Left cardiac atrium (tissue), 4 donors: ENCODE data around the gene SFMBT2. TPM values are rescaled to one million over a fixed set of nuclear protein-coding genes. Genes with fewer than 3 reads are reported as not detected.
A peak's percentile ranks its signal among the peaks of the same experiment; 100 is the strongest.

Experiments used
- ATAC-seq, 2 donors: fragments of 200-7000 bp; cut with Tn5 transposase; one replicate each; pipeline ENCODE4 v1.9.1; 2020; ENCODE audit warnings: mild to moderate bottlenecking in 2 of 2, moderate library complexity in 2 of 2
- DNase-seq: peaks from one replicate; pipeline ENCODE4 v3.0.0-alpha.2; 2020
- intact Hi-C, 2 donors: fragments of 100-400 bp; cut with DNase I; formaldehyde crosslinking; loops; one replicate each; pipeline versions ENCODE4 v1.14.1 to v1.15.1; 2022 to 2023
- total RNA-seq, 2 donors: library from RNA; stranded (reverse); fragmentation: NEBNext Ultra II Directional; extraction: Animal tissue kit (Norgen Biotek cat#: 25700); gene quantifications; one replicate each; pipeline ENCODE4 v1.2.1, GENCODE V29; 2021
- donor health status: DM: no; HTN: yes; CAD: no.
- donor health status: DM: no; HTN: yes; CAD: no; lungs with severe emphysema.
- donor health status: DM: yes; HTN: yes; CAD: no.
- donor health status: Dilated cardiomyopathy.

The SFMBT2 gene
- total RNA-seq, 2 donors from 2014 or later: 9.9 to 11.4 TPM

- ATAC-seq (no peak), DNase-seq (no peak)
- intact Hi-C loops: no loop called here
Measured at GRCh38 chr10:7428673-7429350, 18.0 kb upstream of the SFMBT2 start.

DNA sequence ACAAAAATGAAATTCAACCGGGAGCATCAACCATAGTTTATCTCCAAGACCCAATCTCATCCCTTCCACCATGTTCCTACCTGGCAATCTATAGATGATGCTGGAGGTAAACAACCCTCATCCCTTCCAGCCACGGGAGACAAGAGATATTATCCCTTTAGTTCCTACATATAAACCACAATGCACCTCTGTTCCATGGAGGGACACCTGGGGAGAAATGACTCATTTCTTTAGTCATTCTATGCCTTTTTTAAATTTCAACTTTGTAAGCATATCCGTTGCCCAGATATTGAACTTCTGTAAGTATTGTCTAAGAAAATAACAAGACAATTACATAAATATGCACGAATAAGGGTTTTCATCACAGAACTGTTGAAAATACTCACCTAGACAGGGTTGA, 15.5 kb upstream of the SFMBT2 start:
- ATAC-seq (no peak), DNase-seq (no peak)
- intact Hi-C loops: no loop called here

DNA sequence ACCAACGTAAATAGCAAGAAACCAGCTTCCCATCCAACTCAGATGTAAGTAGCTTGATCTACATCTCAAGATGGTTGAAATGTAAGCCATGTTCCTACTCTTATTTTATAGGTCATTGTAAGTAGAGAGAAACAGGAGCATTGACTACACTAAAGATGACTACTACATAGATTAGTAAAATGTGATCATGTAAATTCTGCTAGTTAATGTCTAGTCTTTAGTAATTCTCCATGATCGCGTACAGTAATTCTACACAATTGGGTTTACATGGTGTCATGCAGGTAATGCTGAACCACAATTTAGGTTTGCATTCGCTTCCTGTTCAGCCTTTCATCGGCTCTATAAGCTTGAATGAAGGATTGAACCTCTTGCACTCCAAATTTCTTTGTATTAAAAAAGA, 14.9 kb upstream of the SFMBT2 start:
- intact Hi-C loops: no loop called here

GRCh38 chr10:7424919-7425318, 14.1 kb upstream of the SFMBT2 start:
- intact Hi-C loops: no loop called here
- ATAC-seq: no peak
- no peak for DNase-seq

More for the DNA sequence above, 14.9 kb upstream of the SFMBT2 start:
- no peak for ATAC-seq
- no peak for DNase-seq

- ATAC-seq (no peak), DNase-seq (no peak)
- intact Hi-C loops: no loop called here
Measured at GRCh38 chr10:7424315-7424714, 13.5 kb upstream of the SFMBT2 start.

DNA sequence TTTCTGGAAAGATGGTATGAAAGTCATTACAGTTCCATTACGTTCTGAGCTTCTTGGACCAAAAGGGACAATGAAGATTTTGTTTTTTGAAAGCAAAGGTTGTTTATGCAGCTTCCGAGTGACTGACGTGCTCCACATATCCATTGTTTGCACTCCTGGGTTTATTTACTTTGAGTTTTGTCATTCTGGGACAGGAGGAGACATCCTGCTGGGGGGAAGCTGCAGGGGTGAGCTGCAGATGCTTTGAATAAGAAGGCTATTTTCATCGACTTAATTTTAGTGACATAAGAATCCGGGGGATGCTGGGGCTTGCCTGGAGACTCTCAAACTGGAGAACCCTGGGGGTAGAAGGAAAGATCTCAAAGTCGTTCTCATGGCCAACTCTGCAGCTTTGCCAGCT, 12.7 kb upstream of the SFMBT2 start:
- ATAC-seq (no peak), DNase-seq (no peak)
- intact Hi-C loops: no loop called here

DNA sequence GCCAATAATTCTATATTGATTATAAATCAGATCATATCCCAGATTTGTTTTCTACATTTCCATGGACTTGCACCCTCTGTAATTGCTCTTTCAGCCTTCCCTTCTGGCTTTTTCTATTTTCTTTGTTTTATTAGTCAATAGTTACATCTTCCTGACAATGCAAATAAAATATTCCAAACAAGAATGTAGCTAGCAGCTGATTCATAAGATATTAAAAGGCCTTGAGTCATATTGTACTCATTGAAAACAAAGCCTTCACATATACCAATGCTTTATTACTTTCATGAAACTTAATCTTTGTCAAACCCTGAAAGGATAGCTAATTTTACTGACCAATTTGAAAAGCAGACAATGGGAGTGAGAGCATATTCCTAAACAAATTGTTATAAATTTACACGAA, 10.7 kb upstream of the SFMBT2 start:
- DNase-seq (no peak), ATAC-seq (no peak)
- intact Hi-C loops: no loop called here

- ATAC-seq (no peak), DNase-seq (no peak)
- intact Hi-C loops: loop anchor here (5.0 to 10.0 kb wide), 4 partner anchors 298 to 745 kb away; no protein-coding TSS in a partner anchor
Measured at GRCh38 chr10:7419998-7420397, 9.2 kb upstream of the SFMBT2 start.

DNA sequence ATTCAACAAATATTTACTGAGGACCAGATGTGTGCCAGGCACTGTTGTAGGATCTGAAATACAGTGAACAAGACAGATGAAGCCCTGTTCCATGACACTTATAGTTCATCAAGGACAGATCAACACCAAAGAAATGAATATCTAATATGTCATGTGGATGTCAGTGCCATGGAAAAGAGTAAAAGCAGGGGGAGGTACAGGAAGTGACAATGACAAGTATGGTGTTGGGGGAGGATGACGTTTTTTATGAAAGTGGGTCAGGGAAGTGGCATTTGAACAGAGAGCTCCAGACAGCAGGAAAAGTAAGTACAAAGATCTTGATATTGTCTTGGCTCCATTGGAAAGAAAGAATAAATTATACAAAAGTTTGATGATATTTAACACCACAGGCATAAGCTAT, 7.0 kb upstream of the SFMBT2 start:
- intact Hi-C loops: loop anchor here (5.0 to 10.0 kb wide), 4 partner anchors 296 to 743 kb away; no protein-coding TSS in a partner anchor
- DNase-seq (no peak), ATAC-seq (no peak)

- ATAC-seq (no peak), DNase-seq (no peak)
- intact Hi-C loops: loop anchor here (5.0 to 10.0 kb wide), 4 partner anchors 295 to 742 kb away; no protein-coding TSS in a partner anchor
Measured at GRCh38 chr10:7417103-7417623, 6.3 kb upstream of the SFMBT2 start.

GRCh38 chr10:7414766-7415165, 3.9 kb upstream of the SFMBT2 start:
- intact Hi-C loops: loop anchor here (5.0 to 10.0 kb wide), 5 partner anchors 207 to 740 kb away; no protein-coding TSS in a partner anchor
- no peak for DNase-seq
- no peak for ATAC-seq

DNA sequence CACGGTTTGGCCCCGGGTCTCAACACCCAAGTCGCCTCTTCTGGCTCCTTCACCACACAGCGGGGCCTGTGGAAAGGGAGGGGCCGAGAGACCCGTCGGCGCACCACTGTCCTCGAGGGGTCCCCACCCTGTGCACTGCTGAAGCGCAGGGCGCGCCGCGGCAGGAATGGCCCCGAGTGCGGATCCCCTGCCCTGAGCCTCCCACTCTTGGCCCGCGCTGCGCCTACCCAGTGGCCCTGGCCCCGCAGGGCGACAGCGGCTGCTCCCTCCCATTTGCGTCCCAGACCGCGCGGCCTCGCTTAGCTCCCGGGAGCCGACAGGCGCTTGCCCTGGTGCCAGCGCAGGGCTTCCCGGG, 2.1 kb upstream of the SFMBT2 start:
- no peak for DNase-seq
- intact Hi-C loops: loop anchor here in 1 of 2 donors (5.0 to 10.0 kb wide), 3 partner anchors 206 to 738 kb away; no protein-coding TSS in a partner anchor
- no peak for ATAC-seq

DNA sequence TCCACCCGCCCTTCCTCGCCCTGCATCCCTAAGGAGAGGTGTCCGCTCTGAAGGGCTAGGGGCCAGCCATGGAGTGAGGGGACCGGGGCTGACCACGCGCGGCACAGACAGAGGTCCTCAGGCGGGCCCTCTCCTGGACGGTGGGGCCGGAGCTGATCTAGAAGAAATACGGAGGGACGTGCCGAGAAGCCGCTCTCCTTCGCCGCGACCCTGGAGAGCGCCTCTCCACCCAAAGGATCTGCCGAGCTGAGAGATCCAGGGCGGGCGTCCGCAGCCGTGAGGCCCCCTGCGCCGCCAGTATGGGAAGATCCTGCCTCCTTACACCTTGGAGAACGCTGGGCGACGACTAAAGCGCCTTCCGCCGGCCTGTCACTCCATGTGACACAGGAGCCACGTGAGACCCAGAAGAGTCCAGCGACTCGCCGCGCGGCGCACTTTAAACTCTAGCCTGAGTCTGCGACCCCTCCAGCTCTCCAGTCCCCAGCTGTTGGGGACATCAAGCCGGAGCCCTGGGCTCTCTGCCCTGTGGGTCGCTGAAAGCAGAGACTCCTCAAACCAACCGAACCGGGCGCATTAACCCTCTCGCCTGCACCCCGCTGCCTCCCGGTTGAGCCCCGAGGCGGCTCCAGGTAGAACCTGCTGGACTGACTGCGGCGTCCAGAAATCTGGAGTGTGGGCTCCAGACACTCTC, 1.5 kb upstream of the SFMBT2 start:
- peak; percentile 39 for DNase-seq
- intact Hi-C loops: loop anchor here in 1 of 2 donors (5.0 to 10.0 kb wide), 3 partner anchors 205 to 738 kb away; no protein-coding TSS in a partner anchor
- peak in 1 of 2 donors; percentile 5 for ATAC-seq

DNA sequence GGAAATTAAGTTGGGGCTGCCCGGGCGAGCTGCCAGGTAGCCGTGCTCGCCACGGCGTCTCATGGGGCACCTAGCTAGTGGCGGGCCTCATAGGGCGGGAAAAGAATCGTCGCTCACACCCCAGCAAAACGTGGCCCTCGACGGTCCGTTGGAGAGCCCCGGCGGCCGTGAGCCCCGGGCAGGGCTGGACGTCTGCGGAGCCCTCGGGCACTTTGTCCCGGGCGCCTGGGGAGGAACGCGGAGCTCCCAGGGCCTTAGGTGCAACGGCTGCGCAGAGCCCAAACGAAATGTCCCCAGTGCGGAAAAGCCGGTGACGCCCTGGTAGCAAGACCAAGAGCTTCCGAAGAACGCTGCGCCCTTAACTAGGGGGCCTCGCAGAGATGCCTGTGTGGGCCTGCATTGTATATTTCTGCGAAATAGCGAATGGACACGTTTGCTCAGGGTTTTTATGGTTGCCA, 866 bp upstream of the SFMBT2 start:
- DNase-seq: no peak
- intact Hi-C loops: loop anchor here in 1 of 2 donors (5.0 to 10.0 kb wide), 3 partner anchors 204 to 737 kb away; no protein-coding TSS in a partner anchor
- no peak for ATAC-seq

DNA sequence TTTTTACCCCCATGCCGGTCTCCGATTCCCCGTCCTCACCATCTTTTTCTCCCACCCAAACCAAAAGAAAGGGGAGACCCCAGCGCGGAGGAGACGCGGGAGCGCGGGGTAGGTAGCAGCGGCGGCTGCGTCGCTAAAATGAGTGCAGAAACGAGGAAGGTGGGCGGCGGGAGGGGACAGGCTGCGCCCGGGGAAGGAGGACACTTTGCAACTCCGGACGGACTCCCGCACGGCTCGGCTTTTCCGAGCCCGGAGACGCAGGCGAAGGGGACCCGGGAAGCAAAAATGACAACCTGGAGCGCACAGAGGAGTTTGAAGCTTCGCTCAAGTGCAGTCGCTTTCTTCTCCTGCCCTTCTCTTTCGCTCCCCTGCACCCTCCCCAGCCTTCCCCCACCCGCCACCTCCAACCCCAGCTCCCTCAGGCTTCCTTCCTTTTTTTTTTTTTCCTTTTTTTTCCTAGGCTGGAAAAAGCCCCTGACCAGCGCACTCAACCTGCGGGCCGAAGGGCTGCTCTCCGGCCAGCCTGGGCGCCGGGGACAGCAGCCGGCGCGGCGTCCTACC, 453 bp downstream of the SFMBT2 start:
- DNase-seq (no peak), ATAC-seq (peak; percentile 3 to 4)
- intact Hi-C loops: loop anchor here in 1 of 2 donors (5.0 to 10.0 kb wide), 3 partner anchors 203 to 736 kb away; no protein-coding TSS in a partner anchor

DNA sequence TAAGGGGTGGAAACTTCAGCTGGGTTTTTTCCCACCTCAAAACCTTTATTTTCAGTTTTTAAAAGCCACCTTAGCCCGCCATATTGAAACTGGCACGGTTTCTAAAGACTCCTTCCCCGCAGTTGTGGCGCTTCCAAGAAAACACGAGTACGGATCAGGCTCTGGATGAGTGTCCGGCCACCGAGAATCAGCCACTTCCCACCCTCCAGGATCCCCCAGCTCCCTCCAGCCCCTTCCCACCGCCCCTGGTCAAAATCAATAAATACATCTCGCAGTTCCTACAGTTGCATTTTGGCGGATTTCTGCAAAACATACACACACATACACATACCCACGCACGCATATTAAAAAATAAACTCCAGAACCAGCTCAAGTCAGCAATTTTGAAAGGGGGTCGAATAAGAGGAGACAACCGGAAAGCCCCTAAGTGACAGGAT, 1.1 kb downstream of the SFMBT2 start:
- DNase-seq (no peak), ATAC-seq (no peak)
- intact Hi-C loops: loop anchor here (2.0 to 10.0 kb wide), 6 partner anchors 75 to 735 kb away; no protein-coding TSS in a partner anchor

DNA sequence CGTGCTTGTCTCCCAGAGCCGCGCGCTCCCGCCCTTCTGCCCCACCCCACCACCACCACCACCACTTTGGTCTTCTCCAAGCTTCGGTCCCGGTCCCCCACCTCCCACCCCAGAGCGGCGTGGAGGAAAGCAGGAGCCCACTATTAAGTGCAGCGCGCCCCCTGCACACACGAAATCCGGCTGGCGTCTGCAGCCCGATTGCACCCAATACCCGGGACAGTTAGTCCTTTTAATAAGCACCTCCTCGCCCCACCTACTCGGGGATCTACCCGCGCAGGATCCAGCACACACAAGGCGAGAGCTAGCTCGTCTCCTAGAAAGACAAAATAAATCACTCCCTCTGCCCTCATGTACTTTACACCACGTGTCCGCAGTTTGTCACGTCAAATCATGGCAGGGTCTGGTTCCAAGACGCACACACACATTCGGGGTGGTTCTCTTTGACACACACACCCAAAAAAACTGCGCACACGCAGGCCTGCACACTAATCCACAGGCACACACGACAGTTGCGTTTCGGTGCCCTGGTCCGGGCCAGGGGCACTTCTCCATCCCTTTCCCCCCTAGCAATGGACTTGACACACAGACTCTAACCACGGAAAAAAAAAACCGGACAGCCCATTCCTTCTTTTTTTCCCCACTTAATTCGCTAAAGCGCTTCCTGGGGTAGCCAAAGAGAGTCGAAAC, 1.6 kb downstream of the SFMBT2 start:
- intact Hi-C loops: loop anchor here (2.0 to 10.0 kb wide), 3 partner anchors 74 to 152 kb away; no protein-coding TSS in a partner anchor
- DNase-seq (peak; percentile 41), ATAC-seq (peak in 1 of 2 donors; percentile 3)

- DNase-seq: peak; percentile 76
- intact Hi-C loops: loop anchor here (2.0 to 10.0 kb wide), 3 partner anchors 74 to 151 kb away; no protein-coding TSS in a partner anchor
- ATAC-seq: peak; percentile 63 to 64
Measured at GRCh38 chr10:7408291-7409044, 2.4 kb downstream of the SFMBT2 start.
